GM18868 (cell line): ENCODE measurements around the gene ARHGAP23.
A peak's percentile ranks its signal among the peaks of the same experiment; 100 is the strongest.

Experiments used
- ATAC-seq: cut with Tn5 transposase; IDR thresholded peaks from one replicate; pipeline ENCODE4 v1.9.1; 2021; ENCODE audit warnings: mild to moderate bottlenecking, moderate library complexity; ENCODE audit not compliant: unreplicated experiment

ARHGAP23 gene

DNA sequence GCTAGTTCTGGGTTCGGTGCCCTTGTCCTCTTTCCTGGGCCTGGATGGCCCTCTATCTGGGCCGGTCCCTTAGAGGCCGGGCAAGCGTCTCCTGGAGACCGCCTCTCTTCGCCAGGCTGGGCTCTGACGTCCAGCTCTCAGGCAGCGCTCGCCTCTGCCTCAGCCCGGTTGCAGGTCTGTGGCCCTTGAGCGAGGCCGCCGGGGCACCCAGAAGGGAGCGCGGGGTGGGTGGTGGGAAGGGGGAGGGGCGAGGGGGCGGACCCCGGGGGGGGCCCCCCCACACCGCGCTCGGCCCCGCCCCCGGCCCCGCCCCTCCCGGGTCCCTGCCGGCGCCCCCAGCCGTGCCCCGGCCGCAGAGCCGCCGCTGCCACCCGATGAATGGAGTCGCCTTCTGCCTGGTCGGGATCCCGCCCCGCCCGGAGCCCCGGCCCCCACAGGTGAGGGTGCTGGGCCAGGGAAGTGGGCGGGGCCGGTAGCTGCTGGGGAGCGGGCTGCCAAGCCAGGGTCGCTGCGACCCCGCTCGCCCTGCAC lies at the start of gene ARHGAP23:
Gene ARHGAP23, plus strand, starts transcription at position 353 of the 531 bp plus-strand sequence. Its CDS starts 22 bp downstream, at position 375.
- no peak for ATAC-seq

DNA sequence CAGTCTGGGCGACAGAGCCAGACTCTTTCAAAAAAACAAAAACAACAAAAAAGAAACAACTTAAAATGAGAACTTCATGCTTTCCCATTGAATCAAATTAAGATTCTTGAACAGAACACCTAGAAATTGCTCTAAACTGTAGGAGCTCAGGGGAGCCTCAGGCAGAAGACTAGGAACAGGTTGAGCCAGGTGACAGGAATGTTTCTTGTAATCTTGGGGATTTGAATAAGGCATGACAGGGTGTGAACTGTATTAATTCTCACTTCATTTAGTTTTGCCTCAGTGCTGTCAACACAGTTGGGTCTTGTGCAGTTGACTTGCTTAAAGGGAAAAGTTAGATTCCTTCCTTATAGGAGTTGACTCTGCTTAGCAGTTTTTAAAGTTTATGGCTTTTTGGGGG lies 48.8 kb upstream of the ARHGAP23 start:
- ATAC-seq: no peak

- no peak for ATAC-seq
Observed at GRCh38 chr17:38395090-38395489, 33.2 kb upstream of the ARHGAP23 start.

- ATAC-seq: no peak
Observed at GRCh38 chr17:38397227-38397626, 31.0 kb upstream of the ARHGAP23 start.

DNA sequence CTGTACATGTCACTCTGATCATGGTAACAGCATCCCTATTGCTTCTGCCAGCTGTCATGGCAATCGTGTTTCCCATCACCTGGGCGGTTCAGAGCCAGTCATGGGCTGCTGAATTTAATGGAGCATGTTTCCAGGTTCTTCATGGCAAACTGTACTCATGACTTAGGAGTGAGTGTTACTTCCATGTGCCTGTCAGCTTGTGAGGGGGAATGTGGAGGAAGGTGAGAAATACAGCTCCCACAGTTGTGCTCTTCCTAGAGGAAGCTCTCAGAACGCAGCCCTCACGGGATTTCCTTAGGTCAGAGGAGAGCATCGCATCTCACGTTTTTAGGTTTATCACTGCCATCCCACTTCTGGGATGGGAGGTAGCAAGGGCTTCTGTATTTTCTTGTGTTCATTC lies 28.0 kb upstream of the ARHGAP23 start:
- ATAC-seq: no peak

- no peak for ATAC-seq
Observed at GRCh38 chr17:38401459-38401858, 26.8 kb upstream of the ARHGAP23 start.

DNA sequence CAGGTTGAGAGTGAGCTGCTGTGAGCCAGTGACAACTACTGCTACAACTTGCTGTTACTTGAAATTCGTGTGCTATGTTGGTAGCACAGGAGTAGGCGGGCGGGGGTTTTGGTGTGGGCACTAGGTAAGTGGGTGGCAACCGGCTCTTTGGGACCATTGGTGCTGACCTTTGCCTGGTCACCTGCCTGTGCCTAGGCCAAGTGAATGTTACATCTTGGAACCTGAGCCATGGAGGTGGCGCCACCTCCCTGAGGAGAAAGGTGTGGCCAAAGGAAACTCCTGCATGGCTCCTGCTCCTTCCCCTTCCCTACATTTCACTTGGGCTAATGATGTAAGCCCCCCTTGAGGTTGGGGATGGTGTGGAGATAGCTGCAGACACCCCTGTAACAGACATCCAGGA lies 25.4 kb upstream of the ARHGAP23 start:
- no peak for ATAC-seq

DNA sequence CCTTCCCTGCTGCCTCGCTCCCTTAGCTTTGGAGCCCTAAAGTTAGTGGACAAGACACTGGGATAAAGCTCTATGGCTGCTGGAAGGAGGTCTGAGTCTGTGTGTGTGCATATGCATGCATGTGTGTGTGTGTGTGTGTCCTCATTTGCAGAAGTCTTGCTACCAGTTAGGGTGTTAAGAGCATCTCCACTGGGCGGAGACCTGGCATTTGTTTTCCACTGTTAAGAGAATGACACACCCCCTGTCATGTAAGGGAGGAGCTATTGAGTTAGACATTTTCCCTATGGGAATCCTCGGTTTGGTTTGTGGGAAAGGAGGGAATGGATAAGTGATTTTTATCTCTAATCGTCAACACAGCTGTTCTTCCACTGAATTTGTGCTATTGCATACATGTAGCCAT lies 24.8 kb upstream of the ARHGAP23 start:
- no peak for ATAC-seq

- no peak for ATAC-seq
Observed at GRCh38 chr17:38404174-38404943, 23.9 kb upstream of the ARHGAP23 start.

DNA sequence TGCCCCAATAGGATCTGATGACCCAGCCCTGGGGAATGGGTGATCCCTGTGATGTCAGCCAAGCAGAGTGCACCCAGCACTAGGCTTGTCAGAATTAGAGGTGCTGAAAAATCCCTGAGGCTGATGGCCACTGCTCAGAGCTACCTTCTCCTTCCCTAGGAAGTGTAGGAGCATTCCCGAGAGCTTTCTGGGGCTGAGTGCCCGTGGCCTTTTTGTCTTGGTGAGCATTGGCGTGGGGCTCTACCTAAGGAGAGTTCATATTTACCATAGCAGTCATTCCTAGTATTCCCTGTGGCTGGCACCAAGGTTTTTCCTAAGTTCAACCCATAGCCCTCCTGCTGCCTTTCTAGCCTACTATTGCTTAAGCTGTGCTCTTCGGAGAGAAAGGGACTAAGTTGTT lies 22.6 kb upstream of the ARHGAP23 start:
- ATAC-seq: no peak

GRCh38 chr17:38410201-38410600 lies 18.1 kb upstream of the ARHGAP23 start:
- no peak for ATAC-seq

DNA sequence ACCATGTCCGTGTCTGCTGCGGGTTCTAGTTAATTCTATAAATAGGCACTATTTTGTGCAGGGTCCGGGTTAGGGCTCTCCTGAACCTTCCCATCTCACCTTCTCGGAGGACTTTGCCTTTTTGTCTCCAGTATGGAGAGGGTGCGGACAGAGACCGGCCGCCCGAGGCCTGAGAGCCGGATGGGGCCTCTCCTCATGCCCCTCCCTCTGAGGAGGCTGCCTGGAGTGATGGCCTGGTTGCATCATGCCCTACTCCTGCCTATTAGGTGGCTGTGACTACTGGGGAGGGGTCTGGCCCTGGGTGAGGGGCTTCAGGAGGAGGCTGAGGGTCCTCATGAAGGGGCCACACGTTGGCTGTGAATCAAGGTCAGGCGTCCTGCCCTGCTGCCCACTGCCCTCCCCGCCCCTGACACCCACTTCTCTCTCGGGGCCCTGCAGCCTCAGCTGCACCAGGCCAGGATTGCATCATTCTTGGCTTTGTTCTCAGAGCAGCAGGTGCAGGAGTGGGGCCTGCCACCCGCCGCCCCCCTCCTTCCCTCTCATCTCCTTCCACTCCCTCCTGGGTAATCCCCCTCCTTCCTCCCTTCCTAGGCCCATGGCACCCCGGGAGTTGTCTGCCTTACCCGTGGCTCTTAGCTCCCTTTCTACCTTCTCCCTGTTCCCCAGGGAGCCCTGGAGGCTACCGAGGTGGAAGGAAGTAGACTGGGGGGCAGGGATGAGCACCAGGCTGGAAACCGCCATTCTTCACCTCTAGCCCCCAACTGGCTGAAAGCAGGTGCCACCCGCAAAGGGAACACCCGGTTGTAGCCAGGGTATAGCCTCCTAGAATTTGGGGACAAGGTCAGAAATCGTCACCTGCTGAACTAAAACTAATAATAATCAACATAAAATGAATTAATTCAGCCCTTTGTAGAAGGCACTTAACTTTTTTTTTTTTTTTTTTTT lies 12.7 kb upstream of the ARHGAP23 start:
- ATAC-seq: peak; percentile 49

GRCh38 chr17:38416840-38417209 lies 11.4 kb upstream of the ARHGAP23 start:
- ATAC-seq: no peak

DNA sequence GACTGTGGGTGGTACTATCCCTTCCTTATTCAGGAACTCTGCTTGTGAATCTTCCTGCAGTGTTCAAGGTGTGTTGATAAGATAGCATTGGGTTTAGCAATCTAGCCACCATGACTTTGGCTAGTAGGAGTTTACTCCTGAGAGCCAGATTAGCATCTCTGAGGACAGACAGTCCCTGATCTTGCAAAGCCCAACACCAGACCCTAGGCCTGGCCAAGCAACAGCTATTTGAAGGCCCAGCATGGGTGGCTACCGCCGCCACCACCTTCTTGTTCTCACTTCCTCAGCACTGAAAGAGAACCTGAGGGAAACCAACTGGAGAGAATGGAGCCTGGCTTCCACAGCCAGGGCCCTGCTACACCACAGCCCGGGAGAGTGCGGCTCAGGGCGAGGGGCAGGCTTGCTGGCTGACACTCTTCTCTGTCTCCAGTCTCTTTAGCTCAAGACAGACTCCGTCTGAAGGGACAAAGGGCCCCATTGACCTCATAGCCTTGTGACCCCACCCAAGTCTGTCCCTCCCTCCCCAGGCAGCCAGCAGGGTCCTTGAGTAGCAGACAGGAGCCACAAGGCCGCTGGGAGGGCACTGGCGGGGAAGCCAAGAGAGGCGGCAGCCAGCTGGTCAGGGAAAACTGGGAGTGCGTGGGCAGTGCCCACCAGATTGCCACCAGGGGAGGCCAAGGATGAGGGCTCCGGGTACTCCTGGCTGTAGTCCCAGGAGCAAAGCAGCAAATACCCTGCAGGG lies 10.9 kb upstream of the ARHGAP23 start:
- ATAC-seq: no peak

DNA sequence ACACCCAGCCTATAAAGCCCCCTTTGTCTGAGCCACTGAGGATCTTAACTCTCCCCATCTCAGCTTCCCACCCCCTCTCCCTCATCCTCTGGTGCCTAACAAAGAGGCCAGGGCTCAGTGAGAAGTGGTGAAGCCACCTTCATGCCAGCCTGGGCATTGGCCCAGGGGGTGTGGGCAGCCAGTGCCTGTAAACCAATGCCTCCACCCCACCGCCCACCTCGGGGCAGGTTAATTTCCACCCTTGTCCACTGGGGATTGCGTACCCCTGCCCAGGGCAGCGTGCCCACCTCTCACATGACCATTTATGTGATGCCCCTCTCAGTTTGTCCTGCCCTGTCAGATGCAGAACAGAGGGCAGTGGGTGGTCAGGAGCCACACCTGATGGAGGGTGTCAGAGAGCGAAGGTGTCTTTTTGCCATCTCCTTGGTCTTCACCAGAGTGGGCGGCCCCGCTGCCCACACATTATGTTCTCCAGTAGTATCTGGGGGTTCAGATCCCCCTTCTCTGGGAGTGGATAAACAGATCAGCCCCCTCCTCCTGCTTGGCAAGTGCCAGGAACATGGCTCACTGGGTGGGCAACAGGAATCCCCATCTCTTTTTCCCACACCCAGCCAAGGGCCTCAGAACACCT lies 10.1 kb upstream of the ARHGAP23 start:
- no peak for ATAC-seq

DNA sequence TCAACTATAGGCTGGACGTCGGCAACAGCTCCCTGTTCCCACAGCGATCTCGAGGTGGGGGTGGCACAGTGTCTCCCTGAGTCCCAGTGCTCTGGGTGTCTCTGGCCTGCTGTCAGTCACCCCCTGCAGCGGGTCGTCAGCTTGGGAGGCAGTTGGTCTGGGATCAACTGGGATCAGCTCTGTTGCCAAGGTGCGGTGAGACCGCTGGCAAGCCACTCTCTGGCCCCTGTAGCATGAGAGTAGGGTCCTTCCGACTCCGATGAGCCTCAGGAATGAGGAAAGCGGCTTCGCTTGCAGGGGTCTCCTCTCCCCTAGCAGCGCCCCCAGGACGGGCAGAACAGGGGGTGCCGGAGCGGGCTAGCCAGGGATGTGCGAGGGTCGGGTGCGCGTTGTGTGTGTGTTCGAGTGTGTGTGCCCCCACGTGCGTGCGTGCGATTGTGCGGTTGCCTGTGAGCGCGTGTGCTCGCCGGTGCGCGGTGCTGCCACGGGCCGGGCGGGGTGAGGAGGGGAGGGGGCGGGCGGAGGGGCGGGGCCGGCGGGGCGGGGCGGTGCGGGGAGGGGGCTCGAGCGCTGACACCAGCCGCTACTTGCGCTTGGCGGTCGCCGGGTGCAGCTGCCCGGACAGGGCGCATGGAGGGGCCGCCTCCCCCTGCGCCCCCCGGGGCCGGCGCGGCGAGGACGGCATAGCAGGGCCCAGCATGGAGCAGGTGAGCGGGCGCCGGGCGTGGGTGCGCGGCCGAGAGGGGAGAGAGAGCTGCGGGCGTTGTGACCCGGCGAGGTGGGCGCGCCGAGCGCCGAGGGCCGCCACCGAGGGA lies 9.4 kb upstream of the ARHGAP23 start:
- ATAC-seq: no peak

DNA sequence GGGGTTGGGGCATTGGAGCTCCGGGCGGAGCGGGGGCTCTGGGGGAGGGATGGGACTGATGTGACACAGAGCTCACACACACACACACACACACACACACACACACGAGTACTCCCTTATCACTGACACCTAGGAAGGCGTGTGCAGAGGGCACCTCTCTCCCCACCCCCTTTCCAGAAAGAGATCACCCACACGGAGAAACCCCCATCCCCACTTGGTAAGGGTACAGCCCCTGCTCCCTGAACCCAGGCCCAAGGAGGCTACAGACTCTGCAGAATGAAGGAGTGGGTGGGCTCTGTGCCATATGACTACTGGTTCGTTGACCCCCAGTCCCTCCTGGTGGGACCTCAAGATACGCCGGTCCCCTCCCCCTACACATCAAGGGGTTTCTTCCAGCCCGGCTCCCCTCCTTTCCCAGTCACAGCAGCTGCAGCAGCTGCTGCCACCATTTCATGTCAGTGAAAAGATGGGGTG lies 8.7 kb upstream of the ARHGAP23 start:
- ATAC-seq: no peak

GRCh38 chr17:38420518-38420917 lies 7.7 kb upstream of the ARHGAP23 start:
- no peak for ATAC-seq

DNA sequence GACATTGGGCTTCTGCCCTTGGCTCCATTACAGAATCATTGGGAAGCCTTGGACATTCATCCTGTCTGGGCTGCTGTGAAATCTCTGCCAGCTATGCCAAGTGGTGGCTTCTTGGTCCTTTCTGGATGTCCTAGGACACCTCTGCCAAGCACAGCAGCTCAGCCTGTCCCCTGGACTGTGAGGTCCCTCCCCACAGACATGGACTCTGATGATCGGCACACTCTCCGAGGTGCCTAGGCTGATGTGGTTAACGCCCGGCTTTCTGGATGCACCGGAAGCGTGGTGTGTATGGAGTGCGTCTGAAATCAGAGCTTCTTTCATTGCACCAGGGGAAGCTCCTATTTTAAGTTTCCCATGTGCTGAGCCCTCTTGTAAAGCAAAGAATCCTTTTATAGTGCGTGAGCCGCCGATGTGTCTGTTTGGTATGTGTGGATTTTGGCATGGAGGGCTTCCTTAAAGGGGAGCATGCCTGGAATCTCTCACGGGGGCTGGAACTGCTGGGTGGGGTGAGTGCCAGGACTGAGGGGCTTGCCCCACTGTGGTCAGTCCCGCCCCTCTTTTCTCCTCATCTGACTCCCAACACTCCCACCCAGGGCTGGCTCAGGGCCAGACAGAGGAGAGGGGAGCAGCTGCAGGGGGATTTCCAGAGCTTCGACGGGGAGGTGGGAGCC lies 7.0 kb upstream of the ARHGAP23 start:
- no peak for ATAC-seq
